GM18951 (cell line): ENCODE data around the gene SBSN.

ENCODE experiments used
- POLR2A ChIP-seq: IDR thresholded peaks from 4 replicates; pipeline ENCODE4 v1.6.1; 2011; ENCODE audit warnings: mild to moderate bottlenecking; ENCODE audit not compliant: insufficient read length, insufficient read depth; ENCODE audit errors: extremely low read depth
- in situ Hi-C: fragments of 300-500 bp; cut with MboI; formaldehyde crosslinking; loops from one replicate; pipeline ENCODE4 v1.12.0; 2022; ENCODE audit warnings: low sequenced_read_pairs, mixed read lengths, inconsistent platforms; ENCODE audit not compliant: unreplicated experiment

The SBSN gene

GRCh38 chr19:35549174-35549788 lies 21.2 kb upstream of the SBSN start:
- TF ChIP-seq POLR2A: no peak
- in situ Hi-C loops: no loop called here

GRCh38 chr19:35546532-35546931 lies 18.4 kb upstream of the SBSN start:
- TF ChIP-seq POLR2A: no peak
- in situ Hi-C loops: no loop called here

DNA sequence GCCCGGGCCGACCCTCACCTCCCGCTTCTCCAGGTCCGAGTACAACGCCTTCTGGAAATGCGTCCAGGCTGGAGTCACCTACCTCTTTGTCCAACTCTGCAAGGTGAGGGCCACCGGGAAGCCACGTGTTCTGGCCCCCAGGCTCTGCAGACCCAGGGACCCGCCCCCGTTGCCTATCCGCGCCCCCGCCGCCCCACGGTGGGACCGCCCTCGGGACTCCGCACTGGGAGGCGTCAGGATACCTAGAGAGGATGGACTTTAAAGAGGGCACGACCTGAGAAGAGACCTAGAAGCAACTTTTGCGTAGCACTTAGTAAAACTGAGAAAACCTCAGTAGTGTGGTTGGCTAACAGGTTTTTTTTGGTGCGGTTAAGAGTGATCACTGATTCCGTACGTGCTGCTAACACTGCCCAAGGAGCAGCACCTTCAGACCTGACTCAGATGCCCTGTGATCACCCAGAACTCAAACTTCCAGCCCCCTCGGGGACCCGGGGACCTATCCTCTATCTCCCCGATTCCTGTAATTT lies 17.8 kb upstream of the SBSN start:
- no peak for TF ChIP-seq POLR2A
- in situ Hi-C loops: no loop called here

DNA sequence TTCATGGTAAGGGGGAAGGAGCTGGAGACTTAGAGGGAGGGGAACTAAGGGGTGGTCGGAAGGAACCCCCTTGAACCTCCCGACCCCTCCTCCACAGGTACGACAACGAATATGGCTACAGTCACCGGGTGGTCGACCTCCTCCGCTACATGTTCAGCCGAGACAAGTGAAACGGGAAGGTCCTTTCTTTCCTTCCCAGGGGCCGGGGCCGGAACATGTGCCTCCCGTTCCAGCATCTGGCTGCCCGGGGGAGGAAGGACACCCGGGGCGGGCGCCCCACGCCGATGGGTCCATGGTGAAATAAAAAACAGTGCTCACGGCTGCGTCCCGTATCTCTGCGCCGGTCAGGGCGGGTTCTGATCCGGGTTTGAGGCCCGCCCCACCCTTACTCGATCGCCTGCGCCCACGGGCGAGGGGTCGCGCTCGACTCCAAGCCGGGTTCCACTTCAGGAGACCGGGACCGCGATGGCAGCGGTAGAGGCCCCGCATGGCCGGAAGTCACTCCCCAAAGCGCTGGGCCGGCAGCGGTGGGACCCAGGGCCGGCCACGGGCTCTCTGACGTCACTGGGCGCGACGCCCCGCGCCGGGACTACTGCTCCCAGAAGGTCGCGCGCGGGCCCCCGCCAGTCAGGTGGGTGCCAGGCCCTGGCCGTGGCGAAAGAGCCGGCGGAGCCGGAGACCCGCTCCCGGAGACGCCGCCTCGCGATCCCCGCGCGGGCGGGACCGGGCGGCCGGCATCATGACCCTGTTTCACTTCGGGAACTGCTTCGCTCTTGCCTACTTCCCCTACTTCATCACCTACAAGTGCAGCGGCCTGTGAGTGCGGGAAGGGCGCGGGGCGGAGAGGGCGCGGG lies 17.1 kb upstream of the SBSN start, which contains the start of gene TMEM147:
TMEM147 (plus strand) TSS at position 626 of the 854 bp plus-strand sequence; CDS start at position 740, 114 bp downstream.
- in situ Hi-C loops: no loop called here

GRCh38 chr19:35544110-35544802 lies 16.1 kb upstream of the SBSN start:
- in situ Hi-C loops: no loop called here
- no peak for TF ChIP-seq POLR2A

More for the DNA sequence above, 17.1 kb upstream of the SBSN start, which contains the start of gene TMEM147:
- peak; percentile 90 for TF ChIP-seq POLR2A

- in situ Hi-C loops: no loop called here
- no peak for TF ChIP-seq POLR2A
Observed at GRCh38 chr19:35543280-35544109, 15.4 kb upstream of the SBSN start.

DNA sequence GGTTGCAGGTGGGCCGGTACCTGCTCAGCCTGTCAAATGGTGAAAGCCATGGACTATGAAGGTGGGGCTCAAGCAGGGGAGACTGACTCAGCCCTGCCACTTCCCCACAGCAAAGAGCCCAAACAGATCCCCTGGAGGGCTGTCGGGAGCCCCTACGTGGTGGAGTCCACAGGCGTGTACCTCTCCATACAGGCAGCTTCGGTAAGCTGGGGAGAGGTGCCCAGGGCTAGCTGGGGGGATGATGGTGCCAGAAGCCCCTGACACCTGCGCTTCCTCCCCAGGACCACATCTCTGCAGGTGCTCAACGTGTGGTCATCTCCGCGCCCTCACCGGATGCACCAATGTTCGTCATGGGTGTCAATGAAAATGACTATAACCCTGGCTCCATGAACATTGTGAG lies 14.1 kb upstream of the SBSN start:
- in situ Hi-C loops: no loop called here
- no peak for TF ChIP-seq POLR2A

DNA sequence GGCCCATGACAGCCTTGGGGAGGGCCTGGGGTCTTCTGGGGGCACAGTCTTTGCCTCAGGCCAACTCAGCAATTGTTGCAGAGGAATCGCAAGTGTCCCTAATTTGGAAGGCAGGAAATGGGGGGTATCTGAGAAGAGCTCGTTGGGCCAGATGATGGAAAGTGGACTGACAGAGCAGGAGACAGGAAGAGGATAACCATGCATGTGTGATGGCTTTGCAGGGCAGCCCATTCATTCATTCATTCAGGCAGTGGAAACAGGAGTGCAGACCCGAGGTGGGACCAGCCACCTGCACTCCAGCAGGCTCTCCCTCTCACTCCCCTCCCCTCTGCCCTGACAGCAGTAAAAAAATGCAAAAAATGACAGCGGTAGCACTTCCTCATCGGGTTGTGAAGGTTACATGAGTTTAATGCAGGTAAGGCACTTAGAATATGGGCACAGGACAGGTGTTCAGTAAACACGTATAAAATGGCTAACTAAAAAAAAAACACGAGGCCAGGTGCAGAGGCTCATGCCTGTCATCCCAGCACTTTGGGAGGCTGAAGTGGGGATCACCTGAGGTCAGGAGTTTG lies 12.3 kb upstream of the SBSN start:
- in situ Hi-C loops: no loop called here

GRCh38 chr19:35539850-35540249 lies 11.7 kb upstream of the SBSN start:
- TF ChIP-seq POLR2A: no peak

More for the DNA sequence above, 12.3 kb upstream of the SBSN start:
- TF ChIP-seq POLR2A: no peak

DNA sequence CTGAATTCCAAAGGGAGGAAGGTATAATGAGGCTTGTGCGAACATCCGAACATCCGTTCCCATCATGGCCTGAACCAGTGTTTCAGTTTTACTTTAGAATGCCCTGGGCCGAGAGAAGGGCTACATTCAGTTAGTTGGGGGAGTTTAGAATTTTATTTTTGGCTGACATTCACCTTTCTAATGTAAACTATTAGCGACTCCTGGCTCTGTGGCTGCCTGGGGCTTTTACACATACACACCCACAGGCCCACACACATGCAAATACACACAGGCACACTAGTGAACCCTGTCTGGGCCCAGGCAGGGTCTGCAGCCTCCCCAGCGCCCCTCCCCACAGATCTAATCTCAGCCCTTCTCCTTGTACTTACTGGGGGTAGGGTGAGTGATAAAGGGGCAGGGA lies 11.2 kb upstream of the SBSN start:
- in situ Hi-C loops: no loop called here
- TF ChIP-seq POLR2A: no peak

More at GRCh38 chr19:35539850-35540249, 11.7 kb upstream of the SBSN start:
- in situ Hi-C loops: no loop called here

DNA sequence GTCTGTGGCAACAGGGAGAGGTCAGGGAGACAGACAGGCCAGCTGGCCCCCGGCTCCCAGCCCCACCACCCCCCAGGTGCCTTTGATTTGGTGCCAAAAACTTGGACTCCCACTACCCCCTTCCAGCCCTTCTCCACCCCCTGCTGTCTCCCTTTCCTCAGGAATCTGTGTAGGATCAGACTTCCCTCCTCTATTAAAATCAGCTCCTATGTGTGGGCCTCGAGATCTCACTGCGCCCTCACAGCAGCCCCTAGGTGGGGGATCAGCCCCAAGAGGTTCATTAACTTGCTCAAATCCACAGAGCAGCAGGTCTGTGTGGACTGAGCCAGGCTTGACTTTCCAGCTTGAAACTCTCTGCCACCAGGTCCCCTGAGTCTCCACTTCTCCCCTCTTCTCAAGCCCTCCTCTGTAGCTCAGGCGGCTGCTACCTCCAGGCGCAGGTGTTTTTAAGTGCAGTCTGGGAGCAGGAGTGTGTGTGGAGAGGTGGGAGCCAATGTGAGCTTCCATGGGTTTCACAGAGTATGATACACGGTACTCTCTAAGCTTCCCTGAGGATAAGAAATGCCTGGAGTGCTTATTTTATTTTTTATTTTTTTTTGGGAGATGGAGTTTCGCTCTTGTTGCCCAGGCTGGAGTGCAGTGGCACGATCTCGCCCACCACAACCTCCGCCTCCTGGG lies 6.8 kb upstream of the SBSN start:
- no peak for TF ChIP-seq POLR2A
- in situ Hi-C loops: no loop called here
